ENCODE data around the gene GGNBP2.

Gene GGNBP2

DNA sequence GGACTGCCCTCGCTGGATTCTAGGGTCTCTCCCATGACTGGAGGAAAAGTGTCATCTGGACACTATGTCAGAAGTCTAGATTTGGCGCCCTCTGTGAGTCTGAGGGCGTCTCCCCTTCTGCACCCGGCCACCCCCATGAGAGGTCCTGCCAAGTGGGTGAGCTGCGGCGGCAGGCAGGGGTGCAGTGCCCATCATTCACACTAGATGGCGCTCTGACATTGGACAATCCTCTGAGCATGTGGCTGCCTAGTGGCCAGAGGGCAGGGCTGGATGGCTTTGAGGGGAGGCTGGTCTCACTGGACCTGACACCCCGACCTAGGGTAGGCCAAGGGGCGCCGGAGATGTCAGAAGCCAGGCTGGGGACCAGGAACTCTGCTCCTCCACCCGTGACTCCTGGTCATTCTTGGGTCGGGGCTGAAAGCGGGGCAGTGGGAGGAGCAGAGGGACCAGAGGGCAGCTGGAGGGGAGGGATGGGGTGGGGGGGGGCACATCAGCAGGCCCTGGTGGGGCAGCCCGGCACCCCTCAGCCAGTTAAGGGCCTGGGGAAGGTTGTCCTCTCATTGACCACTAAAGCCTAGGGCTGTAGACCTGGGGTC, 84.6 kb downstream of the GGNBP2 start:
- DNase-seq (ENCODE audit: low read depth in 3 of 3, low spot score in 1 of 3): peak; percentile 42 to 76 (median 54)

DNA sequence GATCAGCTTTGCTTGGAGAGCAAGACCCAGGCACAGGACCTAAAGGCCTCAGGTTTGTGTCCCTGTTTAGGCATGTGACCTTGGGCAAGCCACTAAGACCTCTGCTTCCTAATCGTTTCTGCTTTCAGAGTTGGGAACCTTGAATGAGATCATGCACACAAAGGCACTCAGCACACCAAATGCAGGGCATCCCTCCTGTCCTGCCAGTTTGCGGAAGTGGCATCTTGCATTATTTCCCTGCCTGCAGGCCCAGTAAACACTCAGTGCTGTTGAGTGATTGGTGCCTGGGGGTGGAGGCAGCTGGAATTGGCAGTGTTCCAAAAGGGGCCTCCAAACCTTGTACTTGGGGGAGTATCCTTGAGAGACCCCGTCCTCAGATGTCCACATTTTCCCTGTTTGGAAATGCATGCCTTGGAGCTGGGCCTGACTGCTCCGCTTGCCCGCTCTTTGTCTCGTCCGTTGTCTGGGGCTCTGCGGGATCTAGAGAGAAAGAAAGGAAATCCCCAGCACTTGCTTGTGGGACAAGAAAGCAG, 85.3 kb downstream of the GGNBP2 start:
- DNase-seq (ENCODE audit: low read depth in 3 of 3, low spot score in 1 of 3): no peak

DNA sequence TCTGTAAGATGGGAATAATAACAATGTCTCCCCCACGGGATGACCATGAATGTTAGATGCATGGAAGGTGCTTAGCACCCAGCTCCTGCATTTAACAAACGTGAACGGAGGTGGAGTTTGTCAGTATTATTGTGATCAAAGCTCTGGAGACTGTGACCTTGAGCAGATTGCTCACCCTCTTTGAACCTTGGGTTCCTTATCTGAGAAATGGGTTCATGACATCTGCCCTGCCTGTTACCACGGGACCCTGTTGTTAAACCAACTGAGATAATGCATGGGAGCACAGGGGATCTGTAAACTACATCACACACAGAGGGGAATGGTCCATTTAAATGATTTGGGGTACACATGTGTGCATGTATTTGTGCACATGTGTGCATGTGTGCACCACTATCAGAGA, 86.3 kb downstream of the GGNBP2 start:
- DNase-seq (ENCODE audit: low read depth in 3 of 3, low spot score in 1 of 3): no peak

DNA sequence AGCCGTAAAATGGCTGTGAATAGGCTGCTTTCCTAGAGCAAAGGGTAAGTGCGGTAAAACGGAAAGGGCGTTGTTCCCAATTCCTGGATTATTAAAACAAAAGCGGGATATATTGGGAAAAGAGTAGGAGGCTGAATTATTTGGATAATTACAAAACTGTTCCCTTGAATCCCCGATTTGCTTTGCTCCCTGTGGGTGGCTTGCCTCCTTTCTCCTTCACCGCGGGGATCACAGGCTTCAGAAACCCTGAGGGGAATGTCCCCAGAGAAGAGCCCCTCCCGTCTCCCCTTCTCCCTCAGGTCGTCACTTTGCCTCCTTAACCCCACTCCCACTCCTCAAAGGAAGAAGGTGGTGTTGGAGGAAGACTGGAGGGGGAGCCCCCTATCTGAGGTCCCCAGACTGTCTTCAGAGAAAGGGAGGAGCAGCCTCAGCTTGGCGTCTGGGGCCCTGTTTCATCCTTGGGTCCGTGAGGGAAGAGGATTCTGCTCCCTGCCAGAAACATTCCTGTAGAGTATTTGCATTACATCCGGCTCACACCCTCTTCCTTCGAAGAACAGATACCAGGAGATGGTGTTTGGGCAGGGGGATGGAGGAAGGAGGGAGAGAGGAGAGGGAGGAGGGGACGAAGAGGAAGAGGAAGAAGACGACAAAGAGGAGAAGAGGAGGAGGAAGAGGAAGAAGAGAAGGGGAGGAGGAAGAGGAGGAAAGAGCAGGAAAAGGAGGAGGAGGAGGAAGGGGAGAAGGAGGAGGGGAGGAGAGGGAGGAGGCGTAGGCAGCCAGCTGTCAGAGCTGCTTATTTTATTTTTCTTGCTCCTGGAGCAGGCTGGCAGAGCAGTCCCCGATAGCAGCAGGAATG, 88.4 kb downstream of the GGNBP2 start:
- DNase-seq (ENCODE audit: low read depth in 3 of 3, low spot score in 1 of 3): no peak
